ENCODE measurements around the gene WDR6.

DNA sequence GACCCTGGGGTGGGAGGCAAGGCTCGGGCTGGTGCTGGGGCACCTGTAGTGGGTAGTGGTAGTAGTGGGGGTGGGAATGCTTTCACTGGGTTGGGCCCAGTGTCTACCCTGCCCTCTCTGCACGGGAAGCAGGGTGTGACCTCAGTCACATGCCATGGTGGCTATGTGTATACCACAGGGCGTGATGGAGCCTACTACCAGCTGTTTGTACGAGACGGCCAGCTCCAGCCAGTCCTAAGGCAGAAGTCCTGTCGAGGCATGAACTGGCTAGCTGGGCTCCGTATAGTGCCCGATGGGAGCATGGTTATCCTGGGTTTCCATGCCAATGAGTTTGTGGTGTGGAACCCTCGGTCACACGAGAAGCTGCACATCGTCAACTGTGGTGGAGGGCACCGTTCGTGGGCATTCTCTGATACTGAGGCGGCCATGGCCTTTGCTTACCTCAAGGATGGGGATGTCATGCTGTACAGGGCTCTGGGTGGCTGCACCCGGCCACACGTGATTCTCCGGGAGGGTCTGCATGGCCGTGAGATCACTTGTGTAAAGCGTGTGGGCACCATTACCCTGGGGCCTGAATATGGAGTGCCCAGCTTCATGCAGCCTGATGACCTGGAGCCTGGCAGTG, 6.0 kb downstream of the WDR6 start:
- TF ChIP-seq POLR2A (IDR thresholded peaks at IDR 0.05) (no peak), POLR2AphosphoS5 (IDR thresholded peaks at IDR 0.05) (no peak)

All from prostate gland (tissue), 1 donor.